Measurements from ENCODE around the gene PLEKHA8.
"Not testable (repeated sequence)": the region's sequence is repeated elsewhere in the genome, so short reads cannot be mapped to it uniquely, and the experiment has no call there.

Gene PLEKHA8

GRCh38 chr7:30023524-30023923 lies 4.7 kb upstream of the PLEKHA8 start:
- no peak for DNase-seq (ENCODE audit: low read depth in 1 of 2, low spot score in 1 of 2)

GRCh38 chr7:30026229-30027064 lies 1.8 kb upstream of the PLEKHA8 start, which contains the start of gene FKBP14:
FKBP14 (minus strand) TSS chr7:30026702; CDS start chr7:30026508, 194 bp downstream.
- peak; percentile 73 to 86 for DNase-seq (ENCODE audit: low read depth in 1 of 2, low spot score in 1 of 2)

- DNase-seq (ENCODE audit: low read depth in 1 of 2, low spot score in 1 of 2), result peak in 1 of 2 donors; percentile 9
These were observed 1.2 kb upstream of the PLEKHA8 start for GRCh38 chr7:30027065-30027456.

- no peak for DNase-seq (ENCODE audit: low read depth in 1 of 2, low spot score in 1 of 2)
These were observed 434 bp upstream of the PLEKHA8 start for GRCh38 chr7:30027740-30028215.

- DNase-seq (ENCODE audit: low read depth in 1 of 2, low spot score in 1 of 2), result no peak
These were observed 780 bp downstream of the PLEKHA8 start for GRCh38 chr7:30028749-30029635.

GRCh38 chr7:30029696-30030095 lies 1.5 kb downstream of the PLEKHA8 start:
- DNase-seq (ENCODE audit: low read depth in 1 of 2, low spot score in 1 of 2), result no peak

GRCh38 chr7:30032310-30033125 lies 4.3 kb downstream of the PLEKHA8 start:
- DNase-seq (ENCODE audit: low read depth in 1 of 2, low spot score in 1 of 2), result no peak

- DNase-seq (ENCODE audit: low read depth in 1 of 2, low spot score in 1 of 2), result no peak
These were observed 6.3 kb downstream of the PLEKHA8 start for GRCh38 chr7:30034501-30034900.

- DNase-seq (ENCODE audit: low read depth in 1 of 2, low spot score in 1 of 2), result no peak
These were observed 8.0 kb downstream of the PLEKHA8 start for GRCh38 chr7:30036220-30036619.

GRCh38 chr7:30038196-30038980 lies 10.2 kb downstream of the PLEKHA8 start:
- DNase-seq (ENCODE audit: low read depth in 1 of 2, low spot score in 1 of 2), result no peak

GRCh38 chr7:30040938-30041337 lies 12.7 kb downstream of the PLEKHA8 start:
- no peak for DNase-seq (ENCODE audit: low read depth in 1 of 2, low spot score in 1 of 2)

GRCh38 chr7:30041526-30042269 lies 13.5 kb downstream of the PLEKHA8 start:
- DNase-seq (ENCODE audit: low read depth in 1 of 2, low spot score in 1 of 2), result no peak

GRCh38 chr7:30046127-30046770 lies 18.0 kb downstream of the PLEKHA8 start:
- no peak for DNase-seq (ENCODE audit: low read depth in 1 of 2, low spot score in 1 of 2)

- DNase-seq (ENCODE audit: low read depth in 1 of 2, low spot score in 1 of 2), result no peak
These were observed 18.9 kb downstream of the PLEKHA8 start for GRCh38 chr7:30047124-30047523.

- no peak for DNase-seq (ENCODE audit: low read depth in 1 of 2, low spot score in 1 of 2)
These were observed 20.4 kb downstream of the PLEKHA8 start for GRCh38 chr7:30048582-30048981.

GRCh38 chr7:30049173-30049572 lies 21.0 kb downstream of the PLEKHA8 start:
- no peak for DNase-seq (ENCODE audit: low read depth in 1 of 2, low spot score in 1 of 2)

GRCh38 chr7:30053068-30053467 lies 24.9 kb downstream of the PLEKHA8 start:
- no peak for DNase-seq (ENCODE audit: low read depth in 1 of 2, low spot score in 1 of 2)

- no peak for DNase-seq (ENCODE audit: low read depth in 1 of 2, low spot score in 1 of 2)
These were observed 29.5 kb downstream of the PLEKHA8 start for GRCh38 chr7:30057741-30058140.

- not testable (repeated sequence) for DNase-seq (ENCODE audit: low read depth in 1 of 2, low spot score in 1 of 2)
These were observed 33.6 kb downstream of the PLEKHA8 start for GRCh38 chr7:30061786-30062185.

Data from activated T-helper 1 cell treated with anti-CD3 and anti-CD28 coated beads, Interleukin-2, amount 50 U/mL, for 16 hours (primary cell).